IMR-90 (cell line): ENCODE measurements around the gene PRKCE. TPM values are rescaled to one million over a fixed set of nuclear protein-coding genes. Genes with fewer than 3 reads are reported as not detected.

Experiments
- ATAC-seq: fragments of 200-7000 bp; cut with Tn5 transposase; 2 replicates; pipeline ENCODE4 v1.9.1; 2020; ENCODE audit warnings: low read depth, mild to moderate bottlenecking, moderate library complexity
- BruUV-seq: library from RNA; stranded (reverse); fragments of 400-500 nt; replicated peaks from 2 replicates; lab custom pipeline; 2021; lab: Mats Ljungman, UMichigan
- CTCF ChIA-PET: fragments of 300-600 bp; formaldehyde crosslinking; extraction: SDS; loops from one replicate; lab custom pipeline; 2021; ENCODE audit warnings: antibody characterized with exemption; lab: Yijun Ruan, JAX
- POLR2A ChIA-PET: fragments of 300-600 bp; sonication (Branson Sonifier 250); formaldehyde crosslinking; loops from one replicate; lab custom pipeline; 2022; ENCODE audit warnings: antibody characterized with exemption; ENCODE audit not compliant: unreplicated experiment; lab: Charles Lee
- DNase-seq: peaks from one replicate; pipeline ENCODE4 v3.0.0; 2013
- H2AFZ ChIP-seq: replicated peaks from 2 replicates; pipeline ENCODE3; 2013; ENCODE audit warnings: low read length, mild to moderate bottlenecking; ENCODE audit not compliant: poor library complexity
- H2AK5ac ChIP-seq: 2 replicates; pipeline ENCODE4 v1.6.1; 2013; ENCODE audit warnings: low read depth, low read length, inconsistent platforms
- H2AK9ac ChIP-seq: replicated peaks from 2 replicates; pipeline ENCODE3; 2013; ENCODE audit warnings: mild to moderate bottlenecking, low read depth, low read length, moderate library complexity; ENCODE audit not compliant: poor library complexity
- H2BK120ac ChIP-seq: 2 replicates; pipeline ENCODE4 v1.6.1; 2013; ENCODE audit warnings: low read depth, low read length, inconsistent platforms
- H2BK15ac ChIP-seq: 3 replicates; pipeline ENCODE4 v1.6.1; 2013; ENCODE audit warnings: low read depth, low read length, inconsistent platforms
- H2BK20ac ChIP-seq: 2 replicates; pipeline ENCODE4 v1.6.1; 2013; ENCODE audit warnings: low read depth, mild to moderate bottlenecking, inconsistent platforms, low read length, moderate library complexity
- H2BK5ac ChIP-seq: 2 replicates; pipeline ENCODE4 v1.6.1; 2013; ENCODE audit warnings: mild to moderate bottlenecking, low read depth, low read length, inconsistent platforms; ENCODE audit not compliant: poor library complexity, severe bottlenecking
- H3K14ac ChIP-seq: replicated peaks from 2 replicates; pipeline ENCODE4 v1.6.1; 2013; ENCODE audit warnings: low read depth, low read length, inconsistent platforms
- H3K18ac ChIP-seq: 2 replicates; pipeline ENCODE4 v1.6.1; 2013; ENCODE audit warnings: low read depth, low read length, control low read depth
- H3K23ac ChIP-seq: 2 replicates; pipeline ENCODE4 v1.6.1; 2013; ENCODE audit warnings: low read depth, low read length, inconsistent platforms
- H3K27ac ChIP-seq: 2 replicates; pipeline ENCODE4 v1.5.1; 2013; ENCODE audit warnings: mild to moderate bottlenecking, control low read depth, low read length; ENCODE audit not compliant: insufficient read depth
- H3K27me3 ChIP-seq: 2 replicates; pipeline ENCODE4 v1.6.1; 2013; ENCODE audit warnings: low read length; ENCODE audit not compliant: control insufficient read depth, insufficient read depth
- H3K36me3 ChIP-seq: 2 replicates; pipeline ENCODE4 v1.6.1; 2013; ENCODE audit warnings: low read length, mixed read lengths; ENCODE audit not compliant: control insufficient read depth, insufficient read depth
- H3K4ac ChIP-seq: 2 replicates; pipeline ENCODE4 v1.6.1; 2013; ENCODE audit warnings: low read depth, low read length, inconsistent platforms
- H3K4me1 ChIP-seq: 2 replicates; pipeline ENCODE4 v1.6.1; 2013; ENCODE audit warnings: low read length, mixed read lengths; ENCODE audit not compliant: control insufficient read depth, insufficient read depth
- H3K4me2 ChIP-seq: 2 replicates; pipeline ENCODE4 v1.6.1; 2013; ENCODE audit warnings: low read depth, mild to moderate bottlenecking, control low read depth, low read length, moderate library complexity
- H3K4me3 ChIP-seq: 2 replicates; pipeline ENCODE4 v1.5.1; 2013; ENCODE audit warnings: low read depth, mild to moderate bottlenecking, control low read depth, low read length, moderate library complexity; ENCODE audit not compliant: insufficient read depth
- H3K56ac ChIP-seq: 2 replicates; pipeline ENCODE4 v1.6.1; 2013; ENCODE audit warnings: low read length, inconsistent platforms; ENCODE audit not compliant: insufficient read depth; ENCODE audit errors: extremely low read depth
- H3K79me1 ChIP-seq, 2 experiments: 2 replicates each; pipeline ENCODE4 v1.6.1; 2013; ENCODE audit warnings: low read length in 2 of 2, inconsistent platforms in 1 of 2, low read depth in 1 of 2
- H3K9ac ChIP-seq: 2 replicates; pipeline ENCODE4 v1.6.1; 2013; ENCODE audit warnings: low read depth, low read length, control low read depth
- H3K9me1 ChIP-seq: 2 replicates; pipeline ENCODE4 v1.6.1; 2013; ENCODE audit warnings: low read length, inconsistent platforms; ENCODE audit not compliant: insufficient read depth
- H3K9me3 ChIP-seq: 2 replicates; pipeline ENCODE4 v1.6.1; 2013; ENCODE audit warnings: low read length; ENCODE audit not compliant: control insufficient read depth, insufficient read depth
- H4K20me1 ChIP-seq: 2 replicates; pipeline ENCODE4 v1.6.1; 2013; ENCODE audit warnings: low read length, inconsistent platforms; ENCODE audit not compliant: insufficient read depth
- H4K5ac ChIP-seq: 2 replicates; pipeline ENCODE4 v1.6.1; 2013; ENCODE audit warnings: mild to moderate bottlenecking, low read depth, low read length, control low read depth
- H4K8ac ChIP-seq, 2 experiments: 2 replicates each; pipeline ENCODE4 v1.6.1; 2013; ENCODE audit warnings: low read depth in 2 of 2, low read length in 2 of 2, control low read depth in 1 of 2, inconsistent platforms in 1 of 2
- H4K91ac ChIP-seq: 2 replicates; pipeline ENCODE4 v1.6.1; 2013; ENCODE audit warnings: low read depth, low read length, inconsistent platforms; ENCODE audit not compliant: insufficient read depth
- BHLHE40 ChIP-seq: fragments of 150-350 bp; IDR thresholded peaks from 2 replicates; pipeline ENCODE4 v1.6.1; 2016; ENCODE audit warnings: mild to moderate bottlenecking, low read depth, low read length
- CHD1 ChIP-seq: IDR thresholded peaks from 2 replicates; pipeline ENCODE4 v1.6.1; 2012; ENCODE audit warnings: low read depth, low read length, improper control_type of control experiment
- FOS ChIP-seq: fragments of 150-350 bp; IDR thresholded peaks from 2 replicates; pipeline ENCODE4 v1.6.1; 2016; ENCODE audit warnings: low read depth, low read length
- MAFK ChIP-seq: IDR thresholded peaks from 2 replicates; pipeline ENCODE4 v1.6.1; 2012; ENCODE audit warnings: low read depth, low read length, improper control_type of control experiment
- MAZ ChIP-seq: IDR thresholded peaks from 2 replicates; pipeline ENCODE4 v1.6.1; 2012; ENCODE audit warnings: low read depth, mild to moderate bottlenecking, low read length, improper control_type of control experiment, moderate library complexity, borderline replicate concordance
- MXI1 ChIP-seq: IDR thresholded peaks from 2 replicates; pipeline ENCODE4 v1.6.1; 2012; ENCODE audit warnings: low read depth, mild to moderate bottlenecking, low read length, moderate library complexity, borderline replicate concordance
- RAD21 ChIP-seq: IDR thresholded peaks from 2 replicates; pipeline ENCODE4 v1.6.1; 2012; ENCODE audit warnings: low read length, improper control_type of control experiment
- RCOR1 ChIP-seq: IDR thresholded peaks from 2 replicates; pipeline ENCODE4 v1.6.1; 2012; ENCODE audit warnings: mild to moderate bottlenecking, low read length, improper control_type of control experiment; ENCODE audit not compliant: insufficient replicate concordance
- RFX5 ChIP-seq: IDR thresholded peaks from 2 replicates; pipeline ENCODE4 v1.8.0; 2012; ENCODE audit warnings: low read depth, mild to moderate bottlenecking, low read length, moderate library complexity
- WGBS, 2 experiments: methylation state at CpG; one replicate each; pipeline versions ENCODE4 v1.1.5 to v1.1.7; 2013; ENCODE audit warnings: missing lambda C conversion rate in 2 of 2; ENCODE audit not compliant: insufficient read length in 1 of 2; ENCODE audit errors: extremely low coverage in 2 of 2; 5-methylcytosine and 5-hydroxymethylcytosine counted together
- dilution Hi-C: fragments of 300-500 bp; cut with HindIII; formaldehyde crosslinking; loops from one replicate; pipeline ENCODE4 v1.14.3; 2018; ENCODE audit warnings: low sequenced_read_pairs; ENCODE audit not compliant: unreplicated experiment
- in situ Hi-C: fragments of 300-500 bp; cut with MboI; formaldehyde crosslinking; loops from 3 replicates; pipeline ENCODE4 v1.14.3; 2019; ENCODE audit warnings: low sequenced_read_pairs, inconsistent platforms, mixed read lengths
- intact Hi-C: fragments of 100-400 bp; cut with micrococcal nuclease; formaldehyde crosslinking; loops from 2 replicates; pipeline ENCODE4 v1.10.0; 2022
- polyA plus RNA-seq, 3 experiments: library from polyadenylated mRNA; depleted of rRNA; stranded (reverse); fragments of >200 nt; gene quantifications; 2 replicates each; pipeline ENCODE4 v1.2.3, GENCODE V29; 2012; ENCODE audit warnings: low replicate concordance in 1 of 3
- total RNA-seq: library from RNA; depleted of rRNA; stranded (reverse); fragments of >200 nt; gene quantifications from 2 replicates; pipeline ENCODE4 v1.2.3, GENCODE V29; 2012
- TF ChIP-seq, protein P1 (sequence below): fragments of 150-350 bp; IDR thresholded peaks from 2 replicates; pipeline ENCODE4 v1.6.1; 2017; ENCODE audit warnings: mild to moderate bottlenecking, antibody characterized with exemption, low read length, low read depth

PRKCE gene
- total and polyA plus RNA-seq, 2 of the 4 experiments (the other 2 are of a cell fraction): 8.1 to 32.4 TPM

DNA sequence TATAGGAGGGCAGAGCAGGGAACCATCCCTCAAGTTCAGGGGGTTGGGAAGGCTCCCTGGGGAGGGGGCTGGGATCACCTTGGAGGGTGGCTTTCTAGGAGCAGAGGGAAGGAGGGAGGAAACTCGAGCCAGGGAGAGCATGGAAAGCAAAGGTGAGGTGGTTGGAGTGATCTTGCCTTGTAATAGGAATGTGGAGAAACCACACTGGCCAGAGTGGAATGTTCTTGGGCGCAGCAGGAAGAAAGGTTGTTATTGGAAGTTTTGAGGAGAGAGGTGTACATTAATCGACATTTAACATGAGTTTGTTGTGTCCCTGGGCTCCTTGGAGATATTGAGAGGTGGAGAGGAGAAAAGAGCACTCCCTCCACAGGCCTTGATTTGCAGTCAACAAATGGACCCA lies 272.2 kb downstream of the PRKCE start:
- intact Hi-C loops: no loop called here
- TF ChIP-seq MAZ (no peak), CHD1 (no peak), FOS (no peak), RFX5 (no peak), RAD21 (no peak), MAFK (no peak), RCOR1 (no peak), BHLHE40 (no peak), MXI1 (no peak)
- TF ChIP-seq, protein P1, sequence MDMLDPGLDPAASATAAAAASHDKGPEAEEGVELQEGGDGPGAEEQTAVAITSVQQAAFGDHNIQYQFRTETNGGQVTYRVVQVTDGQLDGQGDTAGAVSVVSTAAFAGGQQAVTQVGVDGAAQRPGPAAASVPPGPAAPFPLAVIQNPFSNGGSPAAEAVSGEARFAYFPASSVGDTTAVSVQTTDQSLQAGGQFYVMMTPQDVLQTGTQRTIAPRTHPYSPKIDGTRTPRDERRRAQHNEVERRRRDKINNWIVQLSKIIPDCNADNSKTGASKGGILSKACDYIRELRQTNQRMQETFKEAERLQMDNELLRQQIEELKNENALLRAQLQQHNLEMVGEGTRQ: no peak
- Histone ChIP-seq H4K20me1 (peaks cover 3% of the 10 kb centered on the region; the same call in 1 of the 2 replicates), H3K14ac (peak overlapping the region; percentile 42; the same call in 1 of the 2 replicates), H3K56ac (no peak overlapping the region), H3K79me1 (0 out of 4 replicates have a peak, but pooled peaks cover 0 to 5% of the 10 kb centered on the region in 2 experiments), H3K27me3 (no peaks in the 10 kb centered on the region), H3K4me1 (no peaks in the 10 kb centered on the region), H2BK5ac (no peak overlapping the region), H4K91ac (no peak overlapping the region), H2BK15ac (no peak overlapping the region), H3K9me1 (peaks cover 7% of the 10 kb centered on the region), H3K36me3 (no peaks in the 10 kb centered on the region), H2AK5ac (no peak overlapping the region), H3K18ac (no peak overlapping the region), H3K4me2 (no peak overlapping the region), H3K27ac (no peak overlapping the region), H3K4ac (no peak overlapping the region), H4K8ac (no peak overlapping the region), H2BK20ac (no peak overlapping the region), H3K9me3 (no peaks in the 10 kb centered on the region), H4K5ac (no peak overlapping the region), H2BK120ac (no peak overlapping the region), H3K23ac (no peak overlapping the region), H2AK9ac (peak overlapping the region; percentile 63), H2AFZ (no peak overlapping the region), H3K9ac (no peak overlapping the region), H3K4me3 (no peak overlapping the region)
- DNase-seq (no peak), ATAC-seq (no peak)
- dilution Hi-C loops: no loop called here
- CTCF ChIA-PET: no interaction called here
- no TSS peak for BruUV-seq
- in situ Hi-C loops: no loop called here
- WGBS, 2 experiments: 56% methylated on average over 1 of the region's 3 CpGs; no CpG with 5 or more reads in 1 of the 2 experiments
- POLR2A ChIA-PET: no interaction called here
